Stomach (tissue), 4 donors: Measurements from ENCODE around the gene MOB3C.

Source experiments
- POLR2A ChIP-seq, 4 donors: fragments of 450-650 bp; IDR thresholded peaks; one replicate each; pipeline ENCODE4 v1.6.1; 2016; ENCODE audit warnings: antibody characterized with exemption in 4 of 4, control low read depth in 2 of 4, mild to moderate bottlenecking in 1 of 4, moderate library complexity in 1 of 4
- TF ChIP-seq, protein P1 (sequence below), 7 experiments: fragments of 450-650 bp in 4 of 7; fragments of 200-600 bp in 3 of 7; sonication (generic) in 3 of 7; IDR thresholded peaks; one replicate each; pipeline ENCODE4 v1.5.1; 2016 to 2019; ENCODE audit warnings: antibody characterized with exemption in 7 of 7, control low read depth in 2 of 7, mild to moderate bottlenecking in 1 of 7

DNA sequence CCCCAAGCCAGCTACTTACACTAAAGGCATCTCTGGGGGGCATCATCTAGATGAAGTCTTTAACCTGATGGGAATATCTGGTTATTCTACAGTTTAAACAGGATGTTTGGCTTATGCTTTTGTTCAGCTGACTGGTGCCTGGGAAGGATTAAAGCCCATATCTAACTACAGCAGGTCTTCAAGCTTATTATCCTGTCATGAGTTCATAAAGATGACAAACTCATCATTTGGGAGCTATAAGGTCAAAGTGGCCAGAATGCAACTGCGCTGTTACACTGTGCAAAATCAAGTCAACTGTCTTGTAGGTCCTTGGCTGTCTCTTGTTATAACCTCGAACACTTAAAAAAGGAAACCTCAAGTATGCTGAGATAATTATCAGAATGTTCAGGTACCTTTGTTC lies 18.6 kb upstream of the MOB3C start:
- TF ChIP-seq, protein P1, sequence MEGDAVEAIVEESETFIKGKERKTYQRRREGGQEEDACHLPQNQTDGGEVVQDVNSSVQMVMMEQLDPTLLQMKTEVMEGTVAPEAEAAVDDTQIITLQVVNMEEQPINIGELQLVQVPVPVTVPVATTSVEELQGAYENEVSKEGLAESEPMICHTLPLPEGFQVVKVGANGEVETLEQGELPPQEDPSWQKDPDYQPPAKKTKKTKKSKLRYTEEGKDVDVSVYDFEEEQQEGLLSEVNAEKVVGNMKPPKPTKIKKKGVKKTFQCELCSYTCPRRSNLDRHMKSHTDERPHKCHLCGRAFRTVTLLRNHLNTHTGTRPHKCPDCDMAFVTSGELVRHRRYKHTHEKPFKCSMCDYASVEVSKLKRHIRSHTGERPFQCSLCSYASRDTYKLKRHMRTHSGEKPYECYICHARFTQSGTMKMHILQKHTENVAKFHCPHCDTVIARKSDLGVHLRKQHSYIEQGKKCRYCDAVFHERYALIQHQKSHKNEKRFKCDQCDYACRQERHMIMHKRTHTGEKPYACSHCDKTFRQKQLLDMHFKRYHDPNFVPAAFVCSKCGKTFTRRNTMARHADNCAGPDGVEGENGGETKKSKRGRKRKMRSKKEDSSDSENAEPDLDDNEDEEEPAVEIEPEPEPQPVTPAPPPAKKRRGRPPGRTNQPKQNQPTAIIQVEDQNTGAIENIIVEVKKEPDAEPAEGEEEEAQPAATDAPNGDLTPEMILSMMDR (IDR thresholded peaks at IDR 0.05): no peak
- TF ChIP-seq POLR2A (IDR thresholded peaks at IDR 0.05): no peak
